Epithelial cell of esophagus (primary cell): ENCODE measurements around the gene CRHR1.

Experiments used
- DNase-seq: peaks from one replicate; pipeline ENCODE4 v3.0.0; 2010; ENCODE audit warnings: low read depth
- H3K4me3 ChIP-seq: 2 replicates; pipeline ENCODE4 v1.5.1; 2011; ENCODE audit warnings: mild to moderate bottlenecking, low read length, control low read depth
- CTCF ChIP-seq: IDR thresholded peaks from 2 replicates; pipeline ENCODE4 v1.5.1; 2011; ENCODE audit warnings: low read depth, mild to moderate bottlenecking, low read length, control low read depth, inconsistent platforms; ENCODE audit not compliant: insufficient read depth; ENCODE audit errors: missing control alignments

Gene CRHR1

GRCh38 chr17:45835481-45835880, 51.4 kb downstream of the CRHR1 start:
- no peak for TF ChIP-seq CTCF
- H3K4me3 ChIP-seq, result no peak overlapping the region
- no peak for DNase-seq

- TF ChIP-seq CTCF, result no peak
- H3K4me3 ChIP-seq, result no peak overlapping the region
- DNase-seq, result no peak
These were observed 52.2 kb downstream of the CRHR1 start for GRCh38 chr17:45836047-45837044.

GRCh38 chr17:45837187-45837586, 53.1 kb downstream of the CRHR1 start:
- DNase-seq, result no peak
- TF ChIP-seq CTCF, result no peak
- H3K4me3 ChIP-seq, result no peak overlapping the region

GRCh38 chr17:45837603-45838002, 53.5 kb downstream of the CRHR1 start:
- DNase-seq, result no peak
- H3K4me3 ChIP-seq, result no peak overlapping the region
- no peak for TF ChIP-seq CTCF

- no peak overlapping the region for H3K4me3 ChIP-seq
- DNase-seq, result no peak
- no peak for TF ChIP-seq CTCF
These were observed 54.7 kb downstream of the CRHR1 start for GRCh38 chr17:45838751-45839295.

GRCh38 chr17:45839442-45839841, 55.3 kb downstream of the CRHR1 start:
- no peak for DNase-seq
- TF ChIP-seq CTCF, result no peak
- no peak overlapping the region for H3K4me3 ChIP-seq
